ENCODE results near the gene LRRC73. TPM values are rescaled to one million over a fixed set of nuclear protein-coding genes. Genes with fewer than 3 reads are reported as not detected.

The LRRC73 gene
- total RNA-seq, 1 donor, result under 0.01 TPM

- TF ChIP-seq CTCF (IDR thresholded peaks at IDR 0.05; ENCODE audit: insufficient read depth, low read depth, low read length), result no peak
- H3K4me3 ChIP-seq (ENCODE audit: low read depth, low read length), result no peak overlapping the region
- DNase-seq (ENCODE audit: low read depth), result no peak
Observed at GRCh38 chr6:43481075-43481474, 29.1 kb downstream of the LRRC73 start.

- peak overlapping the region; percentile 80 for H3K4me3 ChIP-seq (ENCODE audit: low read depth, low read length)
- no peak for TF ChIP-seq CTCF (IDR thresholded peaks at IDR 0.05; ENCODE audit: insufficient read depth, low read depth, low read length)
- DNase-seq (ENCODE audit: low read depth), result no peak
Observed at GRCh38 chr6:43478008-43478372, 32.2 kb downstream of the LRRC73 start.

DNA sequence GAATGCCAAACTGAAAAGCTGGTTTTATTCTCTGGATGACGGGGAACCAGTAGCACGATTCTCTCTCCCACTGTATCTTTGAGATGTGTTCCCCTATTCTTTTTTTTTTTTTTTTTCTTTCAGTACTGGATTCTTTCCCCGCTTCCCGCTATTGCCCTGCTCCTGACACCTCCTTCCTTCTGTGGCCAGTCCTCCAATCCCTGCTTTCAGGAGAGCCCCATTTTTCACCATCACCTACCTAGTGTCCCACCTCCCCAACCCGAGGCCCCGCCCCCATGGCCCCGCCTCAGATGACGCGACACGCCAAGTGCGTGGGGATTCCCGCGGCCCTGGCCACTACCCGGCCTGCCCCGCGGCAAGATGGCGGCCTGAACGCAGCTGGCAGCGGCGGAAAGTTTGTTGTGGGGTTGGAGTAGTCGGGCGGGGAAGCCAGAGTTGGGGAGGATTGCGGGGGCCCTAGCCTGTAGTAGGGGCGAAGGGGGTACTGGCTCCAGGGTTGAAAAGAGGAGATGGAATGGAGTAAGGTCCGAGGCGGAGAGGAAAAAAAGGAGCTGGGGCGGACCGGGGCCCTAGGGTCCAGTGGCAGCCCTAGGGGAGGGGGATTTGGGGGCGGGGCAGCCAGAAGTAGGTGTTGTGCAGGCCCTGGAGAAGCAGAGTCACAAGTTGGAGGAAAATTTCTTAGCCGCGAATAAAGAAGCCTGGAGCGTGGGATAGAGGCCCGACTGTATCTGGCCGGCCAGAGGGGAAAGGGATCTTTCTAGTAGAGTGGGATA, 32.7 kb downstream of the LRRC73 start, which contains the start of gene TJAP1:
Gene TJAP1, plus strand, starts transcription at position 336 of the 773 bp plus-strand sequence. CDS start 21,432 bp downstream, outside the sequence.
- H3K4me3 ChIP-seq (ENCODE audit: low read depth, low read length), result peak within 1 kb of the TSS; percentile 80
- DNase-seq (ENCODE audit: low read depth), result peak; percentile 76
- no peak for TF ChIP-seq CTCF (IDR thresholded peaks at IDR 0.05; ENCODE audit: insufficient read depth, low read depth, low read length)

- no peak for TF ChIP-seq CTCF (IDR thresholded peaks at IDR 0.05; ENCODE audit: insufficient read depth, low read depth, low read length)
- DNase-seq (ENCODE audit: low read depth), result no peak
- H3K4me3 ChIP-seq (ENCODE audit: low read depth, low read length), result peak overlapping the region; percentile 80
Observed at GRCh38 chr6:43476746-43477145, 33.4 kb downstream of the LRRC73 start.

- no peak for TF ChIP-seq CTCF (IDR thresholded peaks at IDR 0.05; ENCODE audit: insufficient read depth, low read depth, low read length)
- DNase-seq (ENCODE audit: low read depth), result no peak
- H3K4me3 ChIP-seq (ENCODE audit: low read depth, low read length), result no peak overlapping the region
Observed at GRCh38 chr6:43475516-43475915, 34.6 kb downstream of the LRRC73 start.

DNA sequence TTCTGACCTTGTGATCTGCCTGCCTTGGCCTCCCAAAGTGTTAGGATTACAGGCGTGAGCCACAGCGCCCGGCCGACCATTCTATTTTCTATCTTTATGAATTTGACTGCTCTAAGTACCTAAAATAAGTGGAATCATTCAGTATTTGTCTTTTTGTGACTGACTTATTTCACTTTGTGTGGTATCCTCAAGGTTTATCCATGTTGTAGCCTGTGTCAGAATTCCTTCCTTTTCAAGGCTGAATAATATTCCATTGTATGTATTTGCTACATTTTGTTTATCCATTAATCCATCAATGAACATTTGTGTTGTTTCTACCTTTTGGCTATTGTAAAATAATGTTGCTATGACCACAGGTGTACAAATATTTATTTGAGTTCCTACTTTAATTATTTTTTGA, 37.6 kb downstream of the LRRC73 start:
- no peak for TF ChIP-seq CTCF (IDR thresholded peaks at IDR 0.05; ENCODE audit: insufficient read depth, low read depth, low read length)
- H3K4me3 ChIP-seq (ENCODE audit: low read depth, low read length), result no peak overlapping the region
- DNase-seq (ENCODE audit: low read depth), result no peak

DNA sequence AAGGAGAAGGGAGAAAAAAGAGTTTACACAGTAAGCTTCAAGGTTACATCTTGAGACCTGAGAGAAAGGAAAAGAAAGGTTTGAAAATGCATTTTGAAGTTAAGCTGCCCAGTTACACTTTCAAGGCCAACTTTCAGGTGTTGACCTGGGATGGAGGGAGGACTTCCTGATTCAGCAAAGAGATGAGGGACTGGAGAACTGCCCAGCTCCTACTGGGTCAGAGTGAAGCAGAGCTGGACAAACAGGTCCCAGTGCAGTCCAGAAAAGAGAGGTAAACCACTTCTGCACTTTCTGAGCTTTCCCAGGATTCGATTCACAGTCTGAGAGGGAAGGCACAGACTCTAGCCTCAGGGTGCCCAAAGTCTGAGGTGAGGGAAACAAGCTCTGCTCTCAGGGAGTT, 38.7 kb downstream of the LRRC73 start:
- TF ChIP-seq CTCF (IDR thresholded peaks at IDR 0.05; ENCODE audit: insufficient read depth, low read depth, low read length), result no peak
- DNase-seq (ENCODE audit: low read depth), result no peak
- H3K4me3 ChIP-seq (ENCODE audit: low read depth, low read length), result no peak overlapping the region

Data from fibroblast of villous mesenchyme (primary cell).